WTC11 (cell line): Measurements from ENCODE around the gene ADAMTS12. TPM values are rescaled to one million over a fixed set of nuclear protein-coding genes. Genes with fewer than 3 reads are reported as not detected.

Source experiments
- ATAC-seq: fragments of 200-7000 bp; cut with Tn5 transposase; 2 replicates; pipeline ENCODE4 v1.10.0; 2021; ENCODE audit warnings: mild to moderate bottlenecking, moderate library complexity
- CTCF ChIA-PET: fragments of 300-600 bp; sonication (Branson Sonifier 250); formaldehyde crosslinking; loops from one replicate; lab custom pipeline; 2021; ENCODE audit warnings: antibody characterized with exemption; lab: Charles Lee
- POLR2A ChIA-PET: fragments of 350-600 bp; sonication (Branson Sonifier 250); formaldehyde crosslinking; loops from one replicate; lab custom pipeline; 2021; ENCODE audit warnings: antibody characterized with exemption; lab: Charles Lee
- DNase-seq: peaks from one replicate; pipeline ENCODE4 v3.0.0; 2021; ENCODE audit warnings: low spot score
- H3K27ac Mint-ChIP-seq: 2 replicates; pipeline ENCODE4 v1.8.0; 2021; ENCODE audit warnings: mixed read lengths
- H3K27me3 Mint-ChIP-seq: 2 replicates; pipeline ENCODE4 v1.8.0; 2021; ENCODE audit warnings: low read depth, mild to moderate bottlenecking, moderate library complexity, mixed read lengths
- H3K36me3 Mint-ChIP-seq: 2 replicates; pipeline ENCODE4 v1.8.0; 2021; ENCODE audit warnings: mixed read lengths
- H3K4me1 Mint-ChIP-seq: 2 replicates; pipeline ENCODE4 v1.8.0; 2022; ENCODE audit warnings: mixed read lengths
- H3K4me3 Mint-ChIP-seq: 2 replicates; pipeline ENCODE4 v1.8.0; 2021; ENCODE audit warnings: mild to moderate bottlenecking, moderate library complexity, mixed read lengths
- H3K9me3 Mint-ChIP-seq: 2 replicates; pipeline ENCODE4 v1.8.0; 2021; ENCODE audit warnings: mixed read lengths
- ARID4B ChIP-seq: sonication (generic); formaldehyde crosslinking; IDR thresholded peaks from 2 replicates; pipeline ENCODE4 v1.8.0; 2023; ENCODE audit warnings: missing genetic modification reagents, mild to moderate bottlenecking, borderline replicate concordance
- E2F4 ChIP-seq: sonication (generic); formaldehyde crosslinking; IDR thresholded peaks from 2 replicates; pipeline ENCODE4 v1.8.1; 2022; ENCODE audit warnings: low read depth, mild to moderate bottlenecking, moderate library complexity, missing genetic modification reagents, borderline replicate concordance
- E2F5 ChIP-seq: sonication (generic); formaldehyde crosslinking; IDR thresholded peaks from 2 replicates; pipeline ENCODE4 v1.8.1; 2022; ENCODE audit warnings: mild to moderate bottlenecking, moderate library complexity, missing genetic modification reagents
- GABPB1 ChIP-seq: sonication (generic); formaldehyde crosslinking; IDR thresholded peaks from 2 replicates; pipeline ENCODE4 v1.8.1; 2023; ENCODE audit warnings: mild to moderate bottlenecking, missing genetic modification reagents
- HMGA2 ChIP-seq: fragments of 250-450 bp; sonication (Bioruptor Pico); IDR thresholded peaks from 2 replicates; pipeline ENCODE4 v1.4.0; 2021; ENCODE audit warnings: mild to moderate bottlenecking, moderate library complexity
- JUN ChIP-seq: sonication (generic); formaldehyde crosslinking; IDR thresholded peaks from 2 replicates; pipeline ENCODE4 v1.8.0; 2023; ENCODE audit warnings: mild to moderate bottlenecking, missing genetic modification reagents
- MXD4 ChIP-seq: fragments of 250-450 bp; sonication (Bioruptor Pico); IDR thresholded peaks from 2 replicates; pipeline ENCODE4 v1.8.0; 2021; ENCODE audit warnings: mild to moderate bottlenecking, moderate library complexity, borderline replicate concordance
- PREB ChIP-seq: sonication (generic); formaldehyde crosslinking; IDR thresholded peaks from 2 replicates; pipeline ENCODE4 v1.8.1; 2022; ENCODE audit warnings: mild to moderate bottlenecking, missing genetic modification reagents, moderate library complexity, borderline replicate concordance
- RELA ChIP-seq: sonication (generic); formaldehyde crosslinking; IDR thresholded peaks from 2 replicates; pipeline ENCODE4 v1.8.1; 2022; ENCODE audit warnings: missing genetic modification reagents, mild to moderate bottlenecking, borderline replicate concordance
- ZNF281 ChIP-seq: sonication (generic); formaldehyde crosslinking; IDR thresholded peaks from 2 replicates; pipeline ENCODE4 v1.8.0; 2023; ENCODE audit warnings: mild to moderate bottlenecking, missing genetic modification reagents
- total RNA-seq: library from RNA; stranded (reverse); gene quantifications from 3 replicates; pipeline ENCODE4 v1.2.3, GENCODE V29; 2021
- TF ChIP-seq, protein P1 (sequence below): sonication (generic); formaldehyde crosslinking; IDR thresholded peaks from 2 replicates; pipeline ENCODE4 v1.8.0; 2022; ENCODE audit warnings: mild to moderate bottlenecking, missing genetic modification reagents

ADAMTS12 gene
- total RNA-seq, 1 experiment from 2014 or later = 13.5 TPM

GRCh38 chr5:33883482-33883881 is 8.3 kb downstream of the ADAMTS12 start:
- H3K4me1 Mint-ChIP-seq = peaks cover 15% of the 10 kb centered on the region
- ChIA-PET CTCF (interaction anchor here (1.0 to 1.1 kb wide), 2 partner anchors 51 to 294 kb away, joined by 4 read pairs; no protein-coding TSS in a partner anchor), POLR2A (no interaction called here)
- H3K9me3 Mint-ChIP-seq = no peaks in the 10 kb centered on the region
- H3K27me3 Mint-ChIP-seq = no peaks in the 10 kb centered on the region
- H3K36me3 Mint-ChIP-seq = peaks cover 5% of the 10 kb centered on the region; the same call in 1 of the 2 replicates
- TF ChIP-seq E2F5 (CRISPR knock-in tag) (no peak), GABPB1 (CRISPR knock-in tag) (no peak), MXD4 (CRISPR knock-in tag) (no peak), PREB (CRISPR knock-in tag) (no peak), RELA (CRISPR knock-in tag) (no peak), ARID4B (CRISPR knock-in tag) (no peak), HMGA2 (no peak), E2F4 (no peak), JUN (CRISPR knock-in tag) (no peak)
- TF ChIP-seq, protein P1, sequence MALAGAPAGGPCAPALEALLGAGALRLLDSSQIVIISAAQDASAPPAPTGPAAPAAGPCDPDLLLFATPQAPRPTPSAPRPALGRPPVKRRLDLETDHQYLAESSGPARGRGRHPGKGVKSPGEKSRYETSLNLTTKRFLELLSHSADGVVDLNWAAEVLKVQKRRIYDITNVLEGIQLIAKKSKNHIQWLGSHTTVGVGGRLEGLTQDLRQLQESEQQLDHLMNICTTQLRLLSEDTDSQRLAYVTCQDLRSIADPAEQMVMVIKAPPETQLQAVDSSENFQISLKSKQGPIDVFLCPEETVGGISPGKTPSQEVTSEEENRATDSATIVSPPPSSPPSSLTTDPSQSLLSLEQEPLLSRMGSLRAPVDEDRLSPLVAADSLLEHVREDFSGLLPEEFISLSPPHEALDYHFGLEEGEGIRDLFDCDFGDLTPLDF (CRISPR knock-in tag) = no peak
- H3K4me3 Mint-ChIP-seq = no peak overlapping the region
- no peak for DNase-seq
- H3K27ac Mint-ChIP-seq = no peak overlapping the region
- ATAC-seq = no peak

- Mint-ChIP-seq H3K4me1 (peaks cover 19% of the 10 kb centered on the region), H3K36me3 (peaks cover 20% of the 10 kb centered on the region), H3K4me3 (no peak overlapping the region), H3K27ac (no peak overlapping the region), H3K9me3 (peaks cover 12% of the 10 kb centered on the region), H3K27me3 (no peaks in the 10 kb centered on the region)
- DNase-seq = no peak
- CTCF ChIA-PET = no interaction called here
- ATAC-seq = no peak
- POLR2A ChIA-PET = no interaction called here
- no peak for TF ChIP-seq ZNF281
Observed at GRCh38 chr5:33880319-33880718, 11.5 kb downstream of the ADAMTS12 start.
